Coronary artery (tissue), 2 donors: Measurements from ENCODE around the gene PDZD8.

Experiments used
- DNase-seq: peaks from one replicate; pipeline ENCODE4 v3.0.0-alpha.2; 2017; ENCODE audit warnings: low spot score
- H3K27ac ChIP-seq, 2 donors: fragments of 200-600 bp; sonication (generic); one replicate each; pipeline ENCODE4 v1.5.1; 2016 to 2019
- H3K4me3 ChIP-seq: fragments of 200-600 bp; sonication (generic); 2 replicates; pipeline ENCODE4 v1.5.1; 2016; ENCODE audit warnings: mild to moderate bottlenecking, moderate library complexity
- TF ChIP-seq, protein P1 (sequence below): fragments of 200-600 bp; sonication (generic); IDR thresholded peaks from one replicate; pipeline ENCODE4 v1.5.1; 2019; ENCODE audit warnings: antibody characterized with exemption

The PDZD8 gene

DNA sequence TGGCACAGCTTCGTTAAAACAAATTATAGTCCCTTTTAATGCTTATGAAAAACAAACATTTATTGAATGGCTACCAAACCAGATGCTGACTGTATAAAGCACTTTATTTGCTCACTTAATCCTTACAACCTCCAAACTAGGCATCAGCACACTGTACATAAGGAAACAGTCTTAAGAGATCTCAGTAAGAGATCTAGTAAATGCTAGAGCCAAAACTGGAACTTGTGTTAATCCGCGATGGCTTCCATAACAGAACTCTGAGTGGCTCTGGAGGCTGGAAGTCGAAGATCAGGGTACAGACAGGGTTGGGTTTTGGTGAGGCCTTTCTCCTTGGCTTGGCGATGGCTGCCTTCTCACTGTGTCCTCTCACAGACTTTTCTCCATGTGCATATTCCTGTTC, 27.0 kb downstream of the PDZD8 start:
- DNase-seq = no peak
- Histone ChIP-seq H3K27ac (no peak overlapping the region), H3K4me3 (no peak overlapping the region)
- TF ChIP-seq, protein P1, sequence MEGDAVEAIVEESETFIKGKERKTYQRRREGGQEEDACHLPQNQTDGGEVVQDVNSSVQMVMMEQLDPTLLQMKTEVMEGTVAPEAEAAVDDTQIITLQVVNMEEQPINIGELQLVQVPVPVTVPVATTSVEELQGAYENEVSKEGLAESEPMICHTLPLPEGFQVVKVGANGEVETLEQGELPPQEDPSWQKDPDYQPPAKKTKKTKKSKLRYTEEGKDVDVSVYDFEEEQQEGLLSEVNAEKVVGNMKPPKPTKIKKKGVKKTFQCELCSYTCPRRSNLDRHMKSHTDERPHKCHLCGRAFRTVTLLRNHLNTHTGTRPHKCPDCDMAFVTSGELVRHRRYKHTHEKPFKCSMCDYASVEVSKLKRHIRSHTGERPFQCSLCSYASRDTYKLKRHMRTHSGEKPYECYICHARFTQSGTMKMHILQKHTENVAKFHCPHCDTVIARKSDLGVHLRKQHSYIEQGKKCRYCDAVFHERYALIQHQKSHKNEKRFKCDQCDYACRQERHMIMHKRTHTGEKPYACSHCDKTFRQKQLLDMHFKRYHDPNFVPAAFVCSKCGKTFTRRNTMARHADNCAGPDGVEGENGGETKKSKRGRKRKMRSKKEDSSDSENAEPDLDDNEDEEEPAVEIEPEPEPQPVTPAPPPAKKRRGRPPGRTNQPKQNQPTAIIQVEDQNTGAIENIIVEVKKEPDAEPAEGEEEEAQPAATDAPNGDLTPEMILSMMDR = no peak

DNA sequence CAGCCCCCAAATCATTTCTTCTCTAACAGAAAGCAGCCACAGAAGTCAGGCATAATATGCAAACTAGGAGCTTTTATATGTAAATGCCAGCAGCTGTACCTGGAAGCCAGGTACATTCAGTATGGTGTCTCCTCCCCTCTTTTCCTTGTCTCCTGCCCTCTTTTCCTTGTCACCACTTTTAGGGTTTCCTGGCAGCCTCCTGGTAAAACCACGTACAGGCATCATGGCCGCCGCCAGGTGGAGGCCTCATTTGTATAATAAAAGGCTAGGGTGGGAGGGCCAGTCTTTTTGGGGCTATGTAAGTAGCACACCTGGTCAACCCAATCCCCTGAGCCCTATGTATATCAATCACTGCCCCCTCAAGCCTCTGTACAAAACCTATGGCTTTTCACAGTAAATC, 28.7 kb downstream of the PDZD8 start:
- Histone ChIP-seq H3K4me3 (no peak overlapping the region), H3K27ac (no peak overlapping the region)
- TF ChIP-seq, protein P1 = no peak
- no peak for DNase-seq

DNA sequence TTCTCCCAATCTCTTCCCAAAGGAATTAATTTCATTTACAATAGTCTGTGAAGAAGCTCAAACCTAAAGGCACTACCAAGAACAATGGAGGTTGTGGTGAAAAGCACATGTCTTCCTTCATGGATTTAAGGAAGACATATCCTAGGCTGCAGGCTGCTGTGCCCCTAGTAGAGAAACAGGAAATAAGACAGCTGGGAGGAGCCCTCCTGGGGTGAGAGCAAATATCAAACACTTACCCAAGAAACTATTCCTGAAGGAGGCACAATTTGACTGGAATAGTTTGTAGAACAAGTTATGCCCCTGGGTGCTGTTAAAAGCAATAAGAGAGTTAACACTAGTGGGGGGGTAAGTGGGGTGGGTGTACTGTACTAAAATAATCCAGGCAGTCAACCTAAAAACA, 30.1 kb downstream of the PDZD8 start:
- TF ChIP-seq, protein P1 = no peak
- no peak for DNase-seq
- Histone ChIP-seq H3K4me3 (no peak overlapping the region), H3K27ac (no peak overlapping the region)

DNA sequence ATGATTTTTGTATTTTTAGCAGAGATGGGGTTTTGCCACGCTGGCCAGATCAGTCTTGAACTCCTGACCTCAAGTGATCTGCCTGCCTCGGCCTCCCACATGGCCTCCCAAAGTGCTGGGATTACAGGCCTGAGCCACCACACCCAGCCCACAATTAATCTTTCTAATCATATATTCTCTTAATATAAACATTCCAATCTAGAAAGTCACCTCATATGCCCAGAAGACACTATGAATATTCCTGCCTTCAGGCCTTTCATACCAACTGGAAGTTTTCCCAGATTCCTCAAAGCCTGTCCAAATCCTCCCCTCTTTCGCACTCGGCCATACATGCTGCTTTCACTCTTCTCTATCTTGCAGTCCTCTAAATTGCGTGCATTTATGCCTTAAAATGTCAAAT, 32.6 kb downstream of the PDZD8 start:
- Histone ChIP-seq H3K27ac (no peak overlapping the region), H3K4me3 (no peak overlapping the region)
- TF ChIP-seq, protein P1 = no peak
- no peak for DNase-seq

DNA sequence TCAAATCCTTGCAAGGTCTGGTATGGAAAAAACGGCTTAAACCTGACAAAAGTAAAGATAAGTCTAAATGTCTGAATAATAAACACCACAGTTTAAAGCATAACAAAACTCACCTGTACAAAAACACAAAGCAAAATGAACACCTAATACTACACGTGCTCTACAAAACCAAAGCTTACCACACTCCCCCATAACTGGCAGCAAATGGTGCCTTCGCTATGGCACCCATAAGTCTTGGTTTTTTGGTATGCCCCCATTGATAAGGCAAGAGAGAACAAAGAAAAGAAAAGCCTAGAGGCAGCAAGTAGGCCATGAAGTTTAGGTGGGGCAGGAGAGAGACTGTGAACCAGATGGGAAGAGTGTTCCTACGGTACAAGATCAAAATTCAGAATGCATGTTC, 34.2 kb downstream of the PDZD8 start:
- TF ChIP-seq, protein P1 = no peak
- H3K27ac ChIP-seq = no peak overlapping the region
- no peak for DNase-seq
- no peak overlapping the region for H3K4me3 ChIP-seq

DNA sequence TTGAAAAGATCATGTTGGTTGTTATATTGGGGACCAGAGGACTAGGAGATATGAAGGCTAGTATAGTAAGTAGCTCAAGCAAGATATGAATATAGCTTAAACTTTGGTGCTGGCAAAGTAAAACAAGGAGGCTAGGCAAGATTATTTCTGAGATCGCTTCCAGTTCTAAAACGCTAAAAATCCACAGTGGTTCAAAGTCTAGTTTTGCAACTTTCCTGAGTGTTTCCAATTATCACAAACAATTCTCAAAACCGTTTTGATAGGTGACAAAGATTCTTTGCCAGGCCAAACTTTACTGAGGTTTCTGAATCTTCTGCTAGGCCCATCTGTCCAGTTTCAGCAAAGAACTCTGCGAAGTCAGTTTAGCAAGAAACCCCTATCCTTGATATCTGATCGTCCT, 35.3 kb downstream of the PDZD8 start:
- no peak overlapping the region for H3K4me3 ChIP-seq
- DNase-seq = no peak
- no peak overlapping the region for H3K27ac ChIP-seq
- TF ChIP-seq, protein P1 = no peak

DNA sequence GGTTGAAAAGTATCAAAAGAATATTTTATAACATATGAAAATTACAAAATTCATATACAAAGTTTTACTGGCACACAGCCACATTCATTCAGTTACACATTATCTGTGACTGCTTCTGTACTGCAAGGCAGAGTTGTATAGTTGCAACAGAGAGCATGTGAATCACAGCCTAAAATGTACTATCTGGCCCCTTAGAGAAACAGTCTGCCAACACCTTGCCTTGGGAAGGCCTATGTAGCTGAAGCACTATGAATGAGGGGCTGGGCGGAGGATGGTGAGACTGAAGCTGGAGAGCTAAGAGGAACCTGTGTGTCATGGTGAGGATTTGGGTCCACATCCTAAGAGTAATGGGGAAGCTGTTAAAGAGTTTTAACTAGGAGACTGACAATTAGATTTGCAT, 35.7 kb downstream of the PDZD8 start:
- H3K27ac ChIP-seq = no peak overlapping the region
- DNase-seq = no peak

More for the DNA sequence above, 35.7 kb downstream of the PDZD8 start:
- H3K4me3 ChIP-seq = no peak overlapping the region
- TF ChIP-seq, protein P1 = no peak
